HG03460 (cell line): ENCODE data around the gene GRM4.
"Not testable (repeated sequence)": the region's sequence is repeated elsewhere in the genome, so short reads cannot be mapped to it uniquely, and the experiment has no call there.

Source experiments
- ATAC-seq: cut with Tn5 transposase; IDR thresholded peaks from one replicate; pipeline ENCODE4 v1.9.1; 2021; ENCODE audit not compliant: unreplicated experiment

Gene GRM4

DNA sequence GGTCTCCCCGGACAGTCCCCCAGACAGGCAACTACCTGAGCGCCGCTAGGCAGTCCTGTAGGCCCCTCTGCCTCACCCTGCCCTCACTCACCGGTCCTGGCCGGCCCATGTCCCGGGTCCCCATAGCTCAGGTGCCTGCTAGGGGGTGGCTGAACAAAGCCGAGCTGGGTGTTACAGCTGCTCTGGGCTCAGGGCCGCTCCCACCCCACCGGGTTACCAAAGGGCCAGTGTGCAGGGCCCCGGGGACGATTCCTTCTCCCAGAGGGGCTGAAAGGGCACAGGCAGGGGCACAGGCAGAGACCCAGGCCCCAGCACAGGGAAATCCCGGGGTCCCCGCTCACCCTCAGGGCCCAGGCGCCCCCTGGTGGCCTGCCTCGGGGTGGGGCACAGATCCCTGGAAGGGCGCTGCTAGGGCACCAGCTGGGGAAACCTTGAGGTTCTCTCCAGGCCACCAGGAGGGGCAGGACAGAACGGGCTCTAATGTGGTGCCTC, 118.4 kb downstream of the GRM4 start:
- no peak for ATAC-seq

DNA sequence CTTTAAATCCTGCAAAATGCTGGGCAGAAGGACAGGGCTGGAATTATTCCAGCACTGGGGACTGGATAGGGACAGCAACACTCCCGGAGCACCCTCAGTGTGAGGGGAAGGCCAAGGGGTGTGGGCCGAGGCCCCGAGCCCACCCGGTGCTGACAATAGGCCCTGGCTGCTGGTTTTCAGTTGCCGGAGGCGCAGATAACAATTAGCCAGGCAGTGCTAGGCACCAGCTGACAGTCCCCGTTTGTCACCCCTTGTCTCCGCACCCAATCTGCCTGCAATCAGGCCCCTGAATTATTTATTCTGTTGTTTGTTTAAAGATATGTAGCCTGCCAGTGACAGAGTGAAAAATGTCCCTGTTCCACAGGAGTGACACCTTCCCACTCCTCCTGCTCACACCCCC, 120.0 kb downstream of the GRM4 start:
- no peak for ATAC-seq

DNA sequence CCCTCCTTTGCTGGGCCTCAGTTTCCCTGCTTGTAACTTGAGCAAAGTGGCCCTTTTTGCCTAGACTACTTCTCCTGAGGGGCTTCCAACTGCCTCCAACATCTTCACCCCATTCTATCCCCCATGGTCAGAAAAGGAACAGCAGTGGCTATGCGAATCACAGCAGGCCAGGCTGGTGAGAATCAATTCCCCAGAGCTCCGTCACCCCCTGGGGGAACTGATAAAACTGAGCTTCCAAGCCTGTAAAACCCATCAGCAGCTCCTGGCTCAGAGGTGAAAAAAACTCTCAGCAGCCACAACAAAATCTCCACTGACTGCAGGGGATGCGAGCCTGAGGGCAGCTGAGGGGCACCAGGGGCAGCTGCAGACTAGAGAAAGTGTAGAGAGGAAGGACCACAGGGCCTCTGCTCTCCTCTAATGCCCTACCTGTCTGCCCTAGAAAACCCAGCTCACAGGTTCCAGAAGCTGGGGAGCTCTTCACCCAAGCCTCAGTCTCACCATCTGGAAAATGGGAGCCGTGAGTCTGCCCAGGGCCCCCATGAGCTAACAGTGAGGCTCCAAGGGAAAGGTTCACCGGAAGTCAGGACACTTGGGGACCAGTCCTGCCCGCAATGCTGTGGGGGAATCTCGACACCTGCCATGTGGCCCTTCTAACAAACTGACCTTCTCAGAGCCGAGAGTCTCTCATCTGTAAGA, 120.6 kb downstream of the GRM4 start:
- ATAC-seq = no peak

DNA sequence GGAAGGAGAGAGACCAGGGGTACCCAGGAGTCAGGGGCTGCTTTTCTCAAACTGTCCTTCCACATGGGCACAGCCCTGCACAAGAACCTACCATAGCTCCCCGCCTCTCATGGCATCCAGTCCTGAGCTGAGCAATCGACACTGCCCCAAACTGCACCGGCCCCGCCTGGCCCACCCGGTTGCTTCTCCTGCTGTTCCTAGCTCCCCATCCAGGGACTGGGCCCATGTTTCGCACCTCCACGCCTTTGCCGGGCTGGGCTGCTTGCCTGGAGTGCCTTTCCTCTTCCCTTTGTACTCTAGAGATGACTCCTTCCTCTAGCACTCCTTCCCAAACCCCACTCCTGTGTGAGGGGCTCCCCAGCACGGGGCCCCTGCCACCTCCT, 123.0 kb downstream of the GRM4 start:
- no peak for ATAC-seq

DNA sequence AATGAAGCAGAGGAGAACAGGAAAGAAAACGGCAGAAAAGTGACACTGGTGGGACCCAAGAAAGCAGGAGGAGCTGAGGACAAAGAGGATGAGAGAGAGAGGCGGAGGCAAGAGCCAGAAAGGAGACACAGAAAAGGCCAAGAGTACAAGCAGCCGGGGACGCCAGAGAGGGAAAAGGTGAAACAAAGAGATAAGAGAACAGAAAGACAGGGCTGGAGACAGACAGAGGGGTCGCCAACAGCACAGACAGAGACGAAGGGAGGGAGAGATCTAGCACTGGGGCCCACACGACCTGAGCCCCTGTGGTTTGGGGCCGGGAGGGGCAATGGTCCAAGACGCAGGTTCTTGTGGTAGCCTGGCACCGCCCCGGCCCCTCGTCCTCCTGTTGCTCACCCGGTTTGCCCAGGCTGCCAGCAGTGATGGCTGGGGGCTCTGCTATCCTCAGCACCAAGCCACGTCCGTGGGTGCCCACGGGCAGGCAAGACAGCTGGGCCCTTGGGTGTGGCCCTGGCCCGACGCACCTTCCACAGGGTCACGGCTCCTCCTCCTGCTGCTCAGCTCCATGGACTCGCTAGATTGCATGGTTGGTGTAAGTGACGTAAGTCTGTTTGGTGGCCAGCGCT, 123.5 kb downstream of the GRM4 start:
- ATAC-seq = no peak

DNA sequence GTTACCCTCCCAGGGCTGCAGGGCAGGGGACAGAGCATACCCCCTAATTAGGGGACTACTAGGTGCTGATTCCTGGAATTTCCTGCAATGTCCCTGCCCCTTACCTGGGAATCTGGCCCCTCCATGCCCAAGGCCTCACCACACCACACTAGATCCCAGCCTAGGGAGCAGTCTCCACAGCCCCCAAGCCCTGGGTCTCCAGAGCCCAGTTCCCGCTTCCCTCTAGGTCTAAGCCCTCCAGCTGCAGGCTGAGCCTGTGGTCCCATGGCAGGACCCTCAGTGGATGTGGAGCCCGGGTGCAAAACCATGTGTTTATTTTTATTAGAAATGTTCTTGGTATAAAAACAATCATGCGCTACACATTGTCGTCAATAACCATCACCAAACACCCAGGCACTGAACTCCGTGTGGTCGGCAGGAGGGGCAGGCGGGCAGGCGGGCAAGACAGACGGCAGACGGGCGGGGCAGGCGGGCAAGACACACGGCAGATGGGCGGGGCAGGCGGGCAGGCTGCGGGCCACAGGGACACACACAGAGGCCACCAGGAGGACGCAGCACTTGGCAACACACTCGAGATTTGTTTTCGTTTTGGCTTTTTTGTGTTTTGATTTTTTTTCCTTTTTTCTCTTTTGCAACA, 124.2 kb downstream of the GRM4 start:
- no peak for ATAC-seq

DNA sequence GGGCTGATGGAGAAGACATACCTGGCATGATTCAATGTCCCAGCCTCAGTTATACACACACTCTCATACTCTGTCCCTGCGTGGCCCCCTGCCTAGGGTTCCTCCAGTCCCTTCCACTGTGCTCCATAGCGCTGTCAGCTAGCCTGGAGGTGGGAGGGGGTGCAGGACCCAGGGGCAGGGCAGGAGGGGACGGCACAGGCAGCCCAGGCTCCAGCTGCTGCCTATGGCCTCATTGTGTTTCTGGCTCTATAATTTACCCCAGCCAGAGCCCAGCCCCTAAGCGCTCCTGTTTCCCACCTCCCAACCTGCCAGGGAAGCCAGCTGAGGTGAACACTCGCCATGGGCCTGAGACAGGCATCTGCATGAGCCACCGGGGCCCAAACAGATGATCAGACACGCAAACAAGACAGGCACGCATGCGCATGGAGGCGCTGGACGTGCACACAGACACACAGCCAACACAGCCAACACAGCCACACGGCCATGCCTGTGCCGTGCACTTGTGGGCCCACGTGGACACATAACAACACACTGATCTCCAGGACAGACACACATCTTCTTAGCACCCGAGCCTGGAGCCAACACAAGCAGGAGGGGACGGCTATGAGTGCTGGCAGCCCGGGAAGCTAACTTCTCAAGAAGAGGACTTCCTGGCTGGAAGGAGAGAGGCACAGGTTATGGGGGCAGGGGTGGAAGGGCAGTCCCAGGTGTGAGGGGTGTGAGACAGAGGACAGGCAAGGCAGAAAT, 124.9 kb downstream of the GRM4 start:
- ATAC-seq = no peak

DNA sequence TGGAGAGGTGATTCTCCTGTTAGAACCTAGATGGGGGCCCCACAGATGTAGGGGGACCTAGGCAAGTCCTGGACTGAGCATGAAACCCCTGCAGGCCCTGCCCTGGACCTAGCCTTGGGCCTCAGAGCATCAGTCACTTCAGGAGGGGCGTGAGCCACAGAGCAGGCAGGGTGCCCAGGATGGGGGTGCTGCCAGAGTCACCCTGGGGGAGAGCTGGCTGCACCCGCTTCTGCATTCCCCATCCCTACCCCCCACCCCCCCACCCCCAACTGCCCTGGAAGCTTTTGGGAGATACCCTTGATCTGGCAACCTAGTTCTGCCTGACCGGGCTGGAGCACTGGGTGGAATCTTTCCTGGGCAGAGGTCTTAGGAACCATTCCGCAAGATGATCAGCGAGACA, 125.6 kb downstream of the GRM4 start:
- ATAC-seq = no peak

DNA sequence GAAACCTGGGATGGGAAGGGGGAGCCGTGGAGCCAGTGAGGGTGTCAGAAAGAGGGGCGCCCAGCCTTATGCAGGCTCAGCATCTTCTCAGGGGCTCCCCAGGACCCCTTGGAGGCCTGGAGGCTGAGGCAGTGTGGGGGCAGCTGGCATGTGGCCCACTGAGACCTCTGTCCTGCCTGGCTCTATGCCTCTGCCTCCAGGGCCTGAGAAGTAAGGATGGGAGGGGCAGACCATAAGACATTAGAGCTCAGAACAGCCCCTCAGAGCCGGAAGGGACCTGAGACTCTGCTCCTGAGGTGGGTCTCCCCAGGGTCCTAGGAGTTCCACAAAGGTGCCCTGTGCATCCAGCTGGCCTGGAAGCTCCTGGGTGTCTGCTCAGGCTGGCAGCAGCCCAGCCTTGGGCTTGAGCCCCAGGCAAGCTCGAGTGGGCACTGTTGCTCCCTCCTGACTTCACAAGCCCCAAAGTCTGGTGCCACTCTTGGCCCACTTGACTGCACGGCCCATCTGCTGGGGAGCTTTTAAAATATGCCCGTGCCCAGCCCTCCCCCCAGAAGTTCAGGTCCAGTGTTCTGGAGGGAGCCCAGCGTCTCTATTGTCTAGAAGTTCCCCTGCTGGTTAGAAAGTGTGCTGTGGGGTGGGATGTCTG, 126.8 kb downstream of the GRM4 start:
- no peak for ATAC-seq

DNA sequence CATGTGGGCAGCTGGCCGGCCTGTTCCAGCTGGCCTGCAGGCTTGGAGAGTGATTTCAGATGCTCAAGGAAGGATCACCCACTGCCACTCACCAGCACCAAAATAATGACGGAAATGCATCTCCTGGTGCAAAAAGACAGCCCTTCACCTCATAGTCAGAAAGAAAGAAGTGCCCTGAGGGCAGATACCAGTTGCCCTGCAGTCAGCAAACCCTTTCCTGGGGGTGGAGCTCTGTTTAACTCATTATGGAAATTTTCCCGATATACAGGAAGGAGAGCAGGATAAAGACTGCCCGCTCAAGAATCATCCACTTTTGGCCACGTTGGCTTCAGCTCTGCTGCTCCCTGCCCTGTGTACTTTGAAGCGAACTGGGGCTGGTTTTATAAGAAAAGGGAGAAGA, 127.9 kb downstream of the GRM4 start:
- ATAC-seq = no peak

DNA sequence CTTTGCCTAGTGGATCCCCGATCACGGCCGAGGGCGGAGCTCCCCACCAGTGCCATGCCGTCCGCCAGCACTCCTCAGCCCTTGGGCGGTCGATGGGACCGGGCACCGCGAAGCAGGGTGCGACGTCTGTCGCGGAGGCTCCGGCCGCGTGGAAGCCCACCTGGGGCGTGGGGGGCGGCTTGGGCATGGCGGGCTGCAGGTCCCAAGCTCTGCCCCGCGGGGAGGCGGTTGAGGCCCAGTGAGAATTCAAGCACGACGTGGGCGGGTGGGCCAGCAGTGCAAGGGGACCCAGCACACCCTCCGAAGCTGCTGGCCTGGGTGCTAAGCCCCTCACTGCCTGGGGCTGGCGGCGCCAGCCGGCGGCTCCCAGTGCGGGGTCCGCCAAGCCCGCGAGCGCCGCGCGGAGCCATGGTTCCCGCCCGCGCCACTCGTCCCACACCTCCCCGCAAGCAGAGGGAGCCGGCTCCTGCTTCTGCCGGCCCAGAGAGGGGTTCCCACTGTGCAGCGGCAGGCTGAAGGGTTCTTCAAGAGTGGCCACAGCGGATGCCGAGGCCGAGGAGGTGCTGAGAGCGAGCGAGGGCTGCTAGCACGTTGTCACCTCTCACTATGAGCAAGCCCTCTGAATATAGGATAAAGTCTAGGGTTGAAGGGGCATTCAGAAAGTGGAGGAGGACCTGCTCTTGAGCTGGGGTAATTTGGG, 128.6 kb downstream of the GRM4 start:
- ATAC-seq = no peak

DNA sequence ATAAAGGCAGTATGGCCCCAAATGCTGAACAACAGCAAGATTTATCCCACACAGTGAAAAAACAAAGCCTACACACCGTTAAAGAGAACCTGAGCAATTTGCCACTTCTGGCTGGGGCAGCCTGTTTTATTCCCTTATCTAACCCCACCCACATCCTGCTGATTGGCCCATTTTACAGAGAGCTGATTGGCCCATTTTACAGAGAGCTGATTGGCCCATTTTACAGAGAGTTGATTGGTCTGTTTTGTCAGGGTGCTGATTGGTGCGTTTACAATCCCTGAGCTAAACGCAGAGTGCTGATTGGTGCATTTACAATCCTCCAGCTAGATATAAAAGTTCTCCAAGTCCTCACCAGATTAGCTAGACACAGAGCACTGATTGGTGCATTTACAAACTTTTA, 129.3 kb downstream of the GRM4 start:
- ATAC-seq = not testable (repeated sequence)

DNA sequence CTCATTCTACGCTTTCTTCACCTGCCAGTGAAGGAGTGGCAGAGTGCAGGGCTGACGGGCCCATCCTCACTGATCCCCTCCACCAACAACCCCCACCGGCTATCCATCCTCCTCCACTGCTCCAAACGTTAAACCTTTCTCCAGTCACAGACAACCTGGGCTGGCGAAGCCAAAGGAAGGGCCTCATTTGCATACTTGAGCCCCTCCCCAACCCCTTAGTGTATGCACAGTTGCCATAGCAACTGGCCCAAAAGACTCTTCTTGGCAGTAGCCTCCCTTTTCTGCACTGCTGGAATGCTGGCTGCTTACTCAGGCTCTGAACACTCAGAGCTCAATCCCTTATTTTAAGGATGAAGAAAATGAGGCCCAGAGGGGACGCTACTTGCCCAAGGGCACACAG, 130.3 kb downstream of the GRM4 start:
- ATAC-seq = no peak

DNA sequence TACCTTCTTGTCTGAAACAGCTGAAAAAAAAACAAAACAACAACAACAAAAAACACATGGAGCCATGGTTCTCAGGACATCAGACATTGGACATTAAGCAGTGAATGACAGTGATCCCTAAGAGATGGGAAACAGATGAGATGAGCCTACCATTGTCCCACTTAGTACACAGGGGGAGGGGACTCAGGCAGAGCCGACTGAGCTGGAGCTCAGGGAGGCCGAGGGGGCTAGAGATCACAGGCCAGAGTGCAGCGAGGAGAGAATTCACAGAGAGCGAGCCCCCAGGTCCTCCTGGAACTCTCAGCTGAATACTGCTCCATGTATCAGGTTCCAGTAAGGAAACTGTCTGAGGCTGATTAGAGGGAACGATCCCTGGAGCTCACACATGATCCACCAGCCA, 134.6 kb downstream of the GRM4 start:
- ATAC-seq = no peak

DNA sequence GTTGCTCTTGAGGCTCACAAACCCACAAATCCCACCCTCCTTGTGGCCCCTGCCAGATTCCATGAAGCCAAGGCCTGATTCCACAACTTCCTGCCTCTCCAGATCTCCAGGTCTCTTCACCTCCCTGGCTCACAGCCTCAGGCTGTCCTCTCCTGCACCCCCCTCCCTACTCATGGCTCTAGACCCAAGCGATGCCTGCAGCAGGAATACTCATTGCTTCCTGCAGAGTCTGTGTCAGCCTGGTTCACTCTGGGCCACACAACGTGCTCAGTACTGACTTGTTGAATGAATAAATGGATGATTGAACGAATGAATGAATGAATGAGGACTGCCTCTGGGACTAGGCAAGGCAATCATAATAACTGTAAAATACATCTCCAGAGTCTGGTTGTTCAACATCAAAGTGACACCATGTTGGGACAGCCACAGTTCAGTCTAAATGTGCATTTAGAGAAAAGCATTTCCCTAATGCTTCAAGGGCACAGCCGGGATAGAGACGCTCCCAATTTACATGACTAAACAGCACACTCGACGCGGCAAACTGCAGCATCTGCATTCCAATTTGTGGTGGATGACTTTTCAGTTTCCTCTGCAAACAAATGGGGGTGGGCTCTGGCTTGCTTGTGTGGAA, 139.9 kb downstream of the GRM4 start:
- ATAC-seq = no peak

DNA sequence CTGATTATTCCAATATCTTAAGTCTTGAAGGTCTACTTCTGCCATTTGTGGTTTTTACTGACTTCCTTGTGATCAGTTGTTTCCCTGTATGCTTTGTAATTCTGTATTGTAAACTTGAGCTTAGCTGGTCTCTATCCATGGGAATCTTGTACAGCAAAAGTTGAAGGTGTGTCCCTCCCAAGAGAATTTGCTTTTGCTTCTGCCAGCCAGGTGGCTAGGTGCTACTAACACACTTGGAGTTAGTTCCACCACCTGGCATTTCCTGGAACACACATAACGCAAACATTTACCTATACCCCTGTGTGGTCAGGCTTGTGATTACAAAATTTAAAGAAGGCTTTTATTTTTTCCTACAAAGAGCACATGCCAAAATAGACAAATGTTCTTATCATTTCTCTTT, 141.2 kb downstream of the GRM4 start:
- no peak for ATAC-seq

DNA sequence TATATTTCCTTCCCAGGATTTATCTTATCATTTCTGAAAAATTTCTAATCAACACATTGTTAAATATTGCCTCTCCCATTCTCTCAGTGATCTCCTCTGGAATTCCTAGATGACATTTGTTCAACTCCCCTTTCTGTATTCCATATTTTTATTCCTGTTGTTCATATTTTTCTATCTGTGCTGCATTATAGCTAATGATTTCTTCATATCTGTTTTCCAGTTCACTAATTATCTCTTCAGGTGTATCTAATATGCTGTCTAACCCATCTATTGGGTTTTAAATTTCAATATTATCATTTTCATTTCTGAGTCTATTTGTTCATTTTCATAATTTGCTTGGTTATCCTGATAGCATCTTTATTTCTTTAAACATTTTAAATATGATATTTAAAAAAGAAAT, 141.9 kb downstream of the GRM4 start:
- ATAC-seq = no peak

DNA sequence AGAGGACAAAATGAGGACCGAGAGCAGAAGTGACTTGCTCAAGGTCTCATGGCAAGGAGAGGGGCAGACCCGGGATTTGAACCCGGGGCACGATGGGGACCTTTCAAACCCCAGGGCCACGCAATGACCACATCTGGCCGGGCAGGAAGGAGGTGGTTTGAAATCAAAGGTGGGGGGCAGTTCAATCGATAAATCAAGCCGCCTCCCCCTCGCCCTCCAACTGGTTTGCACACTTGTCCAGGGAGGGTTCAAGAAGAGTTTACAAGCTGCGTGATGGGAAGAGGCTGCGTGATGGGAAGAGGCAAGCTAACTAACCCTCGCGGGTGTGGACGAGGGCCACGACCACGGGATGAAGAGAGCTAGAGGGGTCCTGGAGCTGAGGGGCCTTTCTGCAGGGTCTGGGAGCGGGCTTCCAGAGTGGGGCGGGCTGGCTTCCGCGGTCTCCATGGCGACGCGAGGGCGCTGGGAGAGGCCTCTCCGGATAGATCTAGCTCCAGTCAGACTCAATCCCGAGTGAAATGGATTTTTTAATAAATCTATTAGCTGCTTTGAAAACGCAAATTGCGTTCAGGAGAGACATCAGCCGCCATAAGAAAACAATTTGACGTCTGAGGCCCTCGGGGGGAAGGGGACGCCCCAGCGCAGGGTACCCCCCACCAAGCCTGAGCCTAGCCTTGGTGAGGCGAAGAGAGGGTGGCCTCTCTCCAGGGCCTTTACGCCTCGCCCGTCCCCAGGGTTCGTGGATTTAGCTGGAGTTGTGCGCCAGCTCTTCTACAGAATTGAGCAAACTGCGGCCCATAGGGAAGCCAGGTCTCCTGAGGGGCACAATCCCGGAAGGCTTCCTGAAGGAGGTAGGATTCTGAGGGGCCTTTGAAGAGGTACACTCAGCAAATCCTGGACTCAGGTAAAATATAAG, 143.9 kb downstream of the GRM4 start:
- ATAC-seq = no peak

DNA sequence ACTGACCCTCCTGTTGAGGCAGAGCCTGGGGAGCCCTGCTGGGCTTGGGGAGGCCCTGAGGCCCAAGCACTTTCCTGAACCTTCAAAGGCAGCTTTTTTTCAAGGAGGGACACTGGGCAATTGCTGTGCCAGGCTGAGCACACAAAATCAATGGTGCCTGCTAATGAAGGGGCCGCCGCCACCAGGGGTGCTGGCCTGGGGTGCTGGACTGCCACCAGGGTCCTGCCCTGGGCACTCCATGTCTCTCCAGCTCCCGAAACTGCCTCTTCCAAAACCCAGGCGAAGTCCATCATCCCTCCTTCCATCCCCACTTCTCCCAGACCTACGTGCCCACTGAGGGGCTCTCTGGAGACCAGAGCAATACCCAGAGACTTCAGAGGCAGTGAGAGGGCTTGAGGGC, 145.6 kb downstream of the GRM4 start:
- ATAC-seq = no peak
